K562 (cell line): ENCODE data around the gene PTPRE. TPM values are rescaled to one million over a fixed set of nuclear protein-coding genes. Genes with fewer than 3 reads are reported as not detected.

ENCODE experiments used
- ATAC-seq: fragments of 200-7000 bp; cut with Tn5 transposase; 3 replicates; pipeline ENCODE4 v1.9.1; 2020; ENCODE audit warnings: moderate library complexity
- BruUV-seq: library from RNA; stranded (reverse); fragments of 400-500 nt; replicated peaks from 2 replicates; lab custom pipeline; 2021; lab: Mats Ljungman, UMichigan
- CTCF ChIA-PET: fragments of 300-600 bp; formaldehyde crosslinking; extraction: SDS; loops from one replicate; lab custom pipeline; 2021; ENCODE audit warnings: low intra/inter-chr PET ratio; lab: Yijun Ruan, JAX
- POLR2A ChIA-PET: fragments of 300-600, 350-650 bp; sonication (Branson Sonifier 250); formaldehyde crosslinking; extraction: SDS; loops from one replicate; lab custom pipeline; 2021; ENCODE audit warnings: antibody characterized with exemption, inconsistent platforms; lab: Yijun Ruan, JAX
- DNase-seq, 4 experiments: peaks; one replicate each; pipeline versions ENCODE4 v3.0.0 to v3.0.0-alpha.2; 2011 to 2018; ENCODE audit warnings: low spot score in 3 of 4, mixed read lengths in 3 of 4; ENCODE audit errors: extremely low read depth in 1 of 4
- FAIRE-seq: peaks from 2 replicates; lab custom pipeline; 2011; peaks lifted over from hg19 to GRCh38; lab: Jason Lieb, UNC
- H2AFZ ChIP-seq: 2 replicates; pipeline ENCODE4 v1.6.0; 2011; ENCODE audit warnings: low read depth, low read length, control low read depth, inconsistent platforms
- H3K27ac ChIP-seq: fragments of 200-600 bp; 3 replicates; pipeline ENCODE4 v1.8.0; 2011; ENCODE audit warnings: low read depth, mild to moderate bottlenecking, control low read depth, inconsistent platforms, low read length, moderate library complexity, mixed read lengths; ENCODE audit errors: extremely low read depth
- H3K27me3 ChIP-seq, 2 experiments: fragments of 300-600 bp in 1 of 2; 2 replicates in 1 of 2; 3 replicates in 1 of 2; pipeline versions ENCODE4 v1.6.0 to v1.8.0; 2011; ENCODE audit warnings: inconsistent platforms in 2 of 2, low read length in 2 of 2, mild to moderate bottlenecking in 1 of 2, mixed read lengths in 1 of 2, moderate library complexity in 1 of 2; ENCODE audit not compliant: control insufficient read depth in 2 of 2, insufficient read depth in 2 of 2
- H3K36me3 ChIP-seq: fragments of 300-600 bp; 3 replicates; pipeline ENCODE4 v1.8.0; 2011; ENCODE audit warnings: mild to moderate bottlenecking, low read length, inconsistent platforms; ENCODE audit not compliant: control insufficient read depth, insufficient read depth
- H3K4me1 ChIP-seq, 2 experiments: fragments of 200-600 bp in 1 of 2; replicated peaks in 1 of 2; 2 replicates in 1 of 2; 3 replicates in 1 of 2; pipeline versions ENCODE4 v1.5.1 to v1.8.0; 2011; ENCODE audit warnings: inconsistent platforms in 2 of 2, low read length in 2 of 2, mild to moderate bottlenecking in 1 of 2, mixed read lengths in 1 of 2, moderate library complexity in 1 of 2; ENCODE audit not compliant: control insufficient read depth in 2 of 2, insufficient read depth in 2 of 2
- H3K4me2 ChIP-seq: 2 replicates; pipeline ENCODE4 v1.6.1; 2011; ENCODE audit warnings: low read length, control low read depth, inconsistent platforms, mixed read lengths; ENCODE audit not compliant: insufficient read depth
- H3K4me3 ChIP-seq: fragments of 200-600 bp; sonication (generic), shearing (Covaris generic); 2 replicates; pipeline ENCODE4 v1.5.1; 2016; ENCODE audit warnings: control low read depth, inconsistent platforms
- H3K79me2 ChIP-seq: fragments of 200-600 bp; 3 replicates; pipeline ENCODE4 v1.8.0; 2011; ENCODE audit warnings: low read length, inconsistent platforms; ENCODE audit not compliant: control insufficient read depth, insufficient read depth
- H3K9ac ChIP-seq, 2 experiments: 2 replicates each; pipeline versions ENCODE4 v1.6.0 to v1.6.1; 2011; ENCODE audit warnings: low read depth in 2 of 2, low read length in 2 of 2, control low read depth in 1 of 2, inconsistent platforms in 1 of 2, mild to moderate bottlenecking in 1 of 2, mixed read lengths in 1 of 2; ENCODE audit not compliant: insufficient read depth in 1 of 2
- H3K9me1 ChIP-seq: one replicate; pipeline ENCODE4 v1.6.0; 2011; ENCODE audit warnings: inconsistent platforms, mild to moderate bottlenecking, low read length, moderate library complexity; ENCODE audit not compliant: control insufficient read depth, insufficient read depth
- H3K9me3 ChIP-seq: replicated peaks from 2 replicates; pipeline ENCODE4 v1.5.1; 2011; ENCODE audit warnings: low read depth, low read length, inconsistent platforms; ENCODE audit not compliant: control insufficient read depth, insufficient read depth
- H4K20me1 ChIP-seq: replicated peaks from 2 replicates; pipeline ENCODE4 v1.6.1; 2011; ENCODE audit warnings: low read length, inconsistent platforms, mixed read lengths; ENCODE audit not compliant: control insufficient read depth, insufficient read depth
- GTF2A2 ChIP-seq: IDR thresholded peaks from 2 replicates; pipeline ENCODE4 v1.6.1; 2016; ENCODE audit warnings: mild to moderate bottlenecking, missing genetic modification characterization, missing compliant biosample characterization
- HDAC2 ChIP-seq: fragments of 450-650 bp; IDR thresholded peaks from 2 replicates; pipeline ENCODE4 v1.6.1; 2016; ENCODE audit warnings: mild to moderate bottlenecking
- HIVEP1 ChIP-seq: fragments of 250-450 bp; sonication (Bioruptor Pico); IDR thresholded peaks from 2 replicates; pipeline ENCODE4 v1.4.0; 2020; ENCODE audit warnings: mild to moderate bottlenecking
- HNRNPL ChIP-seq: fragments of 200-400 bp; formaldehyde crosslinking; IDR thresholded peaks from 2 replicates; pipeline ENCODE4 v1.6.1; 2017; ENCODE audit warnings: low read depth, mild to moderate bottlenecking, low read length
- MTA3 ChIP-seq: fragments of 450-650 bp; formaldehyde crosslinking; IDR thresholded peaks from 2 replicates; pipeline ENCODE4 v1.6.1; 2017; ENCODE audit warnings: mild to moderate bottlenecking, borderline replicate concordance
- MYC ChIP-seq, 2 experiments: fragments of 250-450 bp in 1 of 2; sonication (Bioruptor Pico) in 1 of 2; IDR thresholded peaks; 2 replicates each; pipeline versions ENCODE4 v1.5.1 to v1.6.1; 2012 to 2021; ENCODE audit warnings: low read depth in 2 of 2, borderline replicate concordance in 1 of 2, improper control_type of control experiment in 1 of 2, low read length in 1 of 2, mild to moderate bottlenecking in 1 of 2, moderate library complexity in 1 of 2
- TCFL5 ChIP-seq: fragments of 250-450 bp; sonication (Bioruptor Pico); conservative IDR thresholded peaks from 2 replicates; pipeline ENCODE4 v1.6.1; 2021; ENCODE audit warnings: mild to moderate bottlenecking, moderate library complexity, matching md5 sums
- TFAM ChIP-seq: fragments of 250-450 bp; sonication (Bioruptor Pico); conservative IDR thresholded peaks from 2 replicates; pipeline ENCODE4 v1.5.0; 2021; ENCODE audit warnings: mild to moderate bottlenecking, moderate library complexity
- XRCC4 ChIP-seq: IDR thresholded peaks from one replicate; pipeline ENCODE4 v1.6.1; 2011; ENCODE audit not compliant: insufficient read depth, insufficient read length; ENCODE audit errors: extremely low read depth
- ZNF311 ChIP-seq: fragments of 250-450 bp; sonication (Bioruptor Pico); IDR thresholded peaks from 2 replicates; pipeline ENCODE4 v1.4.0; 2020; ENCODE audit warnings: mild to moderate bottlenecking, moderate library complexity
- ZNF436 ChIP-seq: fragments of 250-450, 450-650 bp; sonication (Bioruptor Pico); formaldehyde crosslinking; IDR thresholded peaks from 2 replicates; pipeline ENCODE4 v1.7.0; 2020; ENCODE audit warnings: mild to moderate bottlenecking
- WGBS: fragments of 100-300 bp; shearing (Covaris generic); methylation state at CpG from one replicate; pipeline ENCODE4 v1.1.6; 2016; ENCODE audit warnings: low coverage, mixed read lengths; ENCODE audit not compliant: insufficient coverage; ENCODE audit errors: missing lambda C conversion rate; 5-methylcytosine and 5-hydroxymethylcytosine counted together
- in situ Hi-C: fragments of 300-500 bp; cut with MboI; formaldehyde crosslinking; loops from 4 replicates; pipeline ENCODE4 v1.15.0; 2018; ENCODE audit warnings: inconsistent platforms, mixed read lengths
- intact Hi-C: fragments of 100-400 bp; cut with micrococcal nuclease; formaldehyde crosslinking; loops from 2 replicates; pipeline ENCODE4 v1.14.2; 2022
- polyA plus RNA-seq, 8 experiments: library from polyadenylated mRNA; depleted of rRNA in 4 of 8; stranded (reverse) in 5 of 8; unstranded in 3 of 8; fragments of >200 nt; fragmentation: Nextera tagmentation in 2 of 8; fragmentation: Illumina TruSeq in 1 of 8; extraction: Ambion mirVana in 2 of 8; extraction: Trizol in 1 of 8; gene quantifications; 2 replicates each; pipeline versions ENCODE4 v1.2.1 to v1.2.3, GENCODE V29; 2011 to 2014; ENCODE audit warnings: inconsistent platforms in 1 of 8, missing spikeins in 1 of 8
- total RNA-seq, 7 experiments: library from RNA; depleted of rRNA in 6 of 7; stranded (reverse); fragments of >200 nt in 6 of 7; fragmentation: Illumina TruSeq in 2 of 7; extraction: Trizol in 2 of 7; gene quantifications; 2 replicates each; pipeline versions ENCODE4 v1.2.1 to v1.2.3, GENCODE V29; 2011 to 2021; ENCODE audit warnings: low replicate concordance in 1 of 7
- TF ChIP-seq, protein P1 (sequence below): fragments of 450-650 bp; IDR thresholded peaks from 2 replicates; pipeline ENCODE4 v1.6.1; 2017; ENCODE audit warnings: antibody characterized with exemption, mild to moderate bottlenecking
- TF ChIP-seq, protein P2 (sequence below): fragments of 250-450 bp; sonication (Bioruptor Pico); IDR thresholded peaks from 2 replicates; pipeline ENCODE4 v1.5.0; 2021

PTPRE gene
- total and polyA plus RNA-seq, 9 of the 15 experiments (the other 6 are each of a cell fraction or from before 2014, with no cell fraction given): 0.01 to 0.13 (median 0.04) TPM; not detected in 4

DNA sequence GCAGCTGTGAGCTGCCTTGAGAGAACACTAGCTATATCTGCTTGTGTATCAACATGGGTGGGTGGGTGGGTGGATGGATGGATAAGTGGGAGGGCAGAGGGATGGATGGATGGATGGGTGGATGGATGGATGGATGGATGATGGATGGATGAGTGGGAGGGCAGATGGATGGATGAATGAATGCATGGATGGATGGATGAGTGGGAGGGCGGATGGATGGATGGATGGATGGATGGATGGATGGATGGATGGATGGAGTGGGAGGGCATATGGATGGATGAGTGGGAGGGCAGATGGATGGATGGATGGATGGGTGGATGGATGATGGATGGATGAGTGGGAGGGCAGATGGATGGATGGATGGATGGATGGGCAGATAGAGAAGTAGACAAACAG lies 143.2 kb downstream of the PTPRE start:
- intact Hi-C loops: no loop called here
- no CpG with 5 or more reads among the region's 1 CpG for whole genome bisulfite sequencing
- no peak for FAIRE-seq

More for the DNA sequence above, 143.2 kb downstream of the PTPRE start:
- Histone ChIP-seq H3K9ac (no peak overlapping the region), H3K79me2 (no peaks in the 10 kb centered on the region), H3K4me3 (no peak overlapping the region), H3K36me3 (no peaks in the 10 kb centered on the region), H3K4me2 (no peak overlapping the region), H2AFZ (no peak overlapping the region), H3K9me1 (no peaks in the 10 kb centered on the region), H3K9me3 (no peaks in the 10 kb centered on the region), H3K27ac (no peak overlapping the region), H3K4me1 (peaks cover 0 to 4% of the 10 kb centered on the region in 2 experiments; a peak in 1 of 5 replicates), H4K20me1 (no peaks in the 10 kb centered on the region), H3K27me3 (peaks cover 3 to 37% of the 10 kb centered on the region in 2 experiments; a peak in 3 of 5 replicates)
- CTCF ChIA-PET: no interaction called here
- TF ChIP-seq MYC (IDR thresholded peaks at IDR 0.05; ENCODE audit: low read depth, low read length) (no peak), MYC (CRISPR knock-in tag; IDR thresholded peaks at IDR 0.05; ENCODE audit: borderline replicate concordance, low read depth) (no peak), ZNF311 (CRISPR knock-in tag) (no peak), ZNF436 (CRISPR knock-in tag) (no peak), MTA3 (no peak), XRCC4 (no peak), TFAM (CRISPR knock-in tag) (no peak), GTF2A2 (tag) (no peak), HDAC2 (no peak), HNRNPL (no peak), HIVEP1 (CRISPR knock-in tag) (no peak), TCFL5 (CRISPR knock-in tag) (no peak)
- TF ChIP-seq, protein P1, sequence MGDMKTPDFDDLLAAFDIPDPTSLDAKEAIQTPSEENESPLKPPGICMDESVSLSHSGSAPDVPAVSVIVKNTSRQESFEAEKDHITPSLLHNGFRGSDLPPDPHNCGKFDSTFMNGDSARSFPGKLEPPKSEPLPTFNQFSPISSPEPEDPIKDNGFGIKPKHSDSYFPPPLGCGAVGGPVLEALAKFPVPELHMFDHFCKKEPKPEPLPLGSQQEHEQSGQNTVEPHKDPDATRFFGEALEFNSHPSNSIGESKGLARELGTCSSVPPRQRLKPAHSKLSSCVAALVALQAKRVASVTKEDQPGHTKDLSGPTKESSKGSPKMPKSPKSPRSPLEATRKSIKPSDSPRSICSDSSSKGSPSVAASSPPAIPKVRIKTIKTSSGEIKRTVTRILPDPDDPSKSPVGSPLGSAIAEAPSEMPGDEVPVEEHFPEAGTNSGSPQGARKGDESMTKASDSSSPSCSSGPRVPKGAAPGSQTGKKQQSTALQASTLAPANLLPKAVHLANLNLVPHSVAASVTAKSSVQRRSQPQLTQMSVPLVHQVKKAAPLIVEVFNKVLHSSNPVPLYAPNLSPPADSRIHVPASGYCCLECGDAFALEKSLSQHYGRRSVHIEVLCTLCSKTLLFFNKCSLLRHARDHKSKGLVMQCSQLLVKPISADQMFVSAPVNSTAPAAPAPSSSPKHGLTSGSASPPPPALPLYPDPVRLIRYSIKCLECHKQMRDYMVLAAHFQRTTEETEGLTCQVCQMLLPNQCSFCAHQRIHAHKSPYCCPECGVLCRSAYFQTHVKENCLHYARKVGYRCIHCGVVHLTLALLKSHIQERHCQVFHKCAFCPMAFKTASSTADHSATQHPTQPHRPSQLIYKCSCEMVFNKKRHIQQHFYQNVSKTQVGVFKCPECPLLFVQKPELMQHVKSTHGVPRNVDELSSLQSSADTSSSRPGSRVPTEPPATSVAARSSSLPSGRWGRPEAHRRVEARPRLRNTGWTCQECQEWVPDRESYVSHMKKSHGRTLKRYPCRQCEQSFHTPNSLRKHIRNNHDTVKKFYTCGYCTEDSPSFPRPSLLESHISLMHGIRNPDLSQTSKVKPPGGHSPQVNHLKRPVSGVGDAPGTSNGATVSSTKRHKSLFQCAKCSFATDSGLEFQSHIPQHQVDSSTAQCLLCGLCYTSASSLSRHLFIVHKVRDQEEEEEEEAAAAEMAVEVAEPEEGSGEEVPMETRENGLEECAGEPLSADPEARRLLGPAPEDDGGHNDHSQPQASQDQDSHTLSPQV: no peak
- TF ChIP-seq, protein P2, sequence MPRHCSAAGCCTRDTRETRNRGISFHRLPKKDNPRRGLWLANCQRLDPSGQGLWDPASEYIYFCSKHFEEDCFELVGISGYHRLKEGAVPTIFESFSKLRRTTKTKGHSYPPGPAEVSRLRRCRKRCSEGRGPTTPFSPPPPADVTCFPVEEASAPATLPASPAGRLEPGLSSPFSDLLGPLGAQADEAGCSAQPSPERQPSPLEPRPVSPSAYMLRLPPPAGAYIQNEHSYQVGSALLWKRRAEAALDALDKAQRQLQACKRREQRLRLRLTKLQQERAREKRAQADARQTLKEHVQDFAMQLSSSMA: no peak
- POLR2A ChIA-PET: no interaction called here
- in situ Hi-C loops: no loop called here
- DNase-seq (no peak), ATAC-seq (no peak)
- no TSS peak for BruUV-seq
